IPS DF 19.7 (cell line): ENCODE results near the gene SMIM28.
"Not testable (repeated sequence)": the region's sequence is repeated elsewhere in the genome, so short reads cannot be mapped to it uniquely, and the experiment has no call there.

Experiments
- DNase-seq: peaks from one replicate; pipeline ENCODE4 v3.0.0-alpha.2; 2013; ENCODE audit warnings: low read depth, low spot score

SMIM28 gene

GRCh38 chr6:138377844-138378243 lies at the start of gene SMIM28:
TSS of gene SMIM28 (plus strand) at chr6:138377905. CDS start at chr6:138378073, 168 bp downstream.
- DNase-seq = no peak

GRCh38 chr6:138328210-138328609 lies 49.5 kb upstream of the SMIM28 start:
- DNase-seq = no peak

- DNase-seq = no peak
Measured at GRCh38 chr6:138330763-138331162, 46.9 kb upstream of the SMIM28 start.

- DNase-seq = peak; percentile 30
Measured at GRCh38 chr6:138331444-138331843, 46.3 kb upstream of the SMIM28 start.

DNA sequence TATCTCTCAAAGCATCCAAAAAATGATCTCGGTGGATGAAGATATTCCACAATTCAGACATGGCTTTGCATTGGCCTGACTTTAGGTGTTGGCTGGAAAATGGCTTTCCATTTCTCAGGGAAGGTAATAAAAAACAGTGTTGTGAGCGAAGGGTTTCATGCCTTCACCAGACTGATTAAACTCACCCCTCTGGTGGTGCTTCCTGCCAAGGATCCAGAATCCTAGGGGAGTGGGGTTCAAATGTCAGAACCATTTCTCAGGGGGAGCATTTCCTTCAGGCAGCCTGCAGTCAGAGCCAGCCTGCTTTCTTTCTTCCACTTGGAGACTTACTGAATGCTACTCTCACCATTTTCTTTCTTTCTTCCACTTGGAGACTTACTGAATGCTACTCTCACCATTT lies 45.7 kb upstream of the SMIM28 start:
- DNase-seq = peak; percentile 25

DNA sequence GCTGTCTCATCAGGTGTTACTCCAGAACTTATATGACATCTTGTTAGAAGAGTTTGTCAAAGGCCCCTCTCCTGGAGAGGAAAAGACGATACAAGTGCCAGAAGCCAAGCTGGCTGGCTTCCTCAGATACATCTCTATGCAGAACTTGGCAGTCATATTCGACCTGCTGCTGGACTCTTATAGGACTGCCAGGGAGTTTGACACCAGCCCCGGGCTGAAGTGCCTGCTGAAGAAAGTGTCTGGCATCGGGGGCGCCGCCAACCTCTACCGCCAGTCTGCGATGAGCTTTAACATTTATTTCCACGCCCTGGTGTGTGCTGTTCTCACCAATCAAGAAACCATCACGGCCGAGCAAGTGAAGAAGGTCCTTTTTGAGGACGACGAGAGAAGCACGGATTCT lies 43.7 kb upstream of the SMIM28 start:
- DNase-seq = no peak

DNA sequence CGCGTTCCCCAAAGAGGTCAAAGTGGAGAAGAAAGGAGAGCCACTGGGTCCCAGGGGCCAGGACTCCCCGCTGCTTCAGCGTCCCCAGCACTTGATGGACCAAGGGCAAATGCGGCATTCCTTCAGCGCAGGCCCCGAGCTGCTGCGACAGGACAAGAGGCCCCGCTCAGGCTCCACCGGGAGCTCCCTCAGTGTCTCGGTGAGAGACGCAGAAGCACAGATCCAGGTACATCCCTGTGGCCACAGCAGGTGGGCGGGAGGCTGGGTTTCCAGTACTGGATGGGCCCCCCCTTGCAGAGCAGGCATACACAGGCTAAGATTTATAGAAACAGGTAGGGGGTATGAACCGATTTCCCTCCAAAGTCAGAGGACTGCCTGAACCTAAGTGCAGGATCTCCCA lies 42.7 kb upstream of the SMIM28 start:
- DNase-seq = no peak

GRCh38 chr6:138336221-138336620 lies 41.5 kb upstream of the SMIM28 start:
- DNase-seq = no peak

GRCh38 chr6:138337076-138337475 lies 40.6 kb upstream of the SMIM28 start:
- DNase-seq = no peak

DNA sequence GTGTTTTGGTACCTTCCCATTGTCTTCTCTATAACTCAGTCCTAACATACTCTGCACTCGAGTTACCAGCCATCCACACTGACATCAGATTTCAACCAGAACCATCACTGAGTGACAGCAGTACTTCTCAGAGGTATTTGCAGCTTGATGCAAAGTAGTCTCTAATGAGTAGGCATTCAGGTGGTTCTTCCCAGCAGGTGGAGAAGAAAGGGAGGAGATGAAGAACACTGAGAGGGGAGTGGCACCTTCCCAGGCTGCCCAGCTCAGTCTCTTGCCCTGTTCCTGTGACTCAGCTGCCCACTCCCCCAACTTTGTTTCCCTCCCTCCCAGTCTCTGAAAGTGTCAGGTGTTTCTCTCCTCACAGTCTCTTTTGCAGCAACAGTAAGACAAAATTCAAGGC lies 38.7 kb upstream of the SMIM28 start:
- DNase-seq = peak; percentile 20

GRCh38 chr6:138341176-138341575 lies 36.5 kb upstream of the SMIM28 start:
- no peak for DNase-seq

GRCh38 chr6:138343112-138343511 lies 34.6 kb upstream of the SMIM28 start:
- no peak for DNase-seq

- DNase-seq = no peak
Measured at GRCh38 chr6:138345565-138346285, 32.0 kb upstream of the SMIM28 start.

DNA sequence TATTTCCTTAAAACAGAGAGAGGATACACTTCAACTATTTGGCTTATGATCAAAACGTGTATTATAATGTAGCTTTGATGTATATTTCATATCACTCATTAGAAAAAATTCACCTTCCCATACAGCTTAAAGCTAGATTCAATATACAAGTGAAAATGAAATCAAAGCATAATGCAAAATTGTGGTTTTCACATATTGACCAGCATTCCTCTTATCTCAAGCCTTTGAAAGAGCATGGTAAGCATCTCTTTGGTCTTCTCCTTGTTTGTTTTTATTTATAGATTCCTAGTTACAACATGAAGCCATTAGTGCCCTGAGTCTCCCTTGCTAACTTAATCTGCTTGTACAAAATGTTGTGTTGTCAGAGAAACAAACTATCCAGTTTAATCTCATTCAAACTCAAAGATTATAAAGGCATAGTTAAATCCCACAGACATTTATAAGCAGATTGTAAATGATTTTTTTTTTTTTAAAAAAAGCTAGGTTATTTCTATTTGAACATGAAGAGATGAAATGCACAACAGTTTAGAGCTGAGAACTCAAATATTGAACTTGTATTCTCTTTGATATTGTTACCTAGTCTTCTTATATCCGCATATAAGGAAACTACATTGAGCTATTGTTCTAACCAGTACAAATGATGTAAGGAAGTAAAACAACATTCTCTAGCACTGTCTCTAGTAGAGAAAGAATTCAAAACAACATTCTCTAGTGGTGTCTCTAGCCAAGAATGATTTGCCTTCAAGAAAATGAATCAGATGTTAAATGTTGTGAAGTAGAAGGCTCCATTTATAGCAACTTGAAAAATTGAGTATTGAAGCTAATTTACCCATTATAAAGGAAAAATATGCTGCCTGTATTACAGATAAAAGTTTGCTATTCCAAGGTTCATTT lies 31.2 kb upstream of the SMIM28 start:
- DNase-seq = no peak

DNA sequence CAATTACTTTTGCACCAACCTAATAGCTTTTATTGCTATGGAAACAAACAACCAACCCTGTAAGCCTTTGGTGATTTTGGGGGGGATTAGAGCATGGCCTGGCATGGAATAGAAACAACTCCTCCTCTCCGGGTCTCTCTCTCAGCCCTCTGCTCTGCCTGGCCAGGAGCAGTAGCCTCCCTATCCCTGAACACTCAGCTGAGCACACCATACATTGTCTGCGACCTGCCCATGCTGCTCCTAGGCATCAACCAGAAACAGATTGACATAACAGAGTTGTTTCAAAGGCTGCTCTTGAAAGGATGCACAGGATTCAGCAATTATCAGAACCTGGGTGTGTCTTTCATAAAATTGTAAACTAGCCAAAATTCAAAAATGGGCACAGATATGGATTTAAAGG lies 29.8 kb upstream of the SMIM28 start:
- no peak for DNase-seq

GRCh38 chr6:138349891-138350290 lies 27.8 kb upstream of the SMIM28 start:
- no peak for DNase-seq

DNA sequence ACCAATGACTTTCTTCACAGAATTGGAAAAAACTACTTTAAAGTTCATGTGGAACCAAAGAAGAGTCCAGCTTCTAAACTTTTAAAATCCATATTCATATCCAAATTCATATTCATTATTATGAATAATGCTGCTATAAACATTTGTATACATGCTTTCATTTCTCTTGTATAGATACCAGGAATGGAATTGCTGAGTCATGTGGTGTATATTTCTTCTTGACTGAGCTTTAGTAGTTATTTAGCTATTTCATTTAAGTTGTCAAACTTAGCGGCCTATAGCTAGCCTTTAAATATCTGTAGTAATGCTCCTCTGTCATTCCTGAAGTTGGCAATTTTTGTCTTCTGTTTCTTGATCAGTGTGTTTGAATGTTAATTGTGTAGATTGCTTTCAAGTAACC lies 19.8 kb upstream of the SMIM28 start:
- no peak for DNase-seq

DNA sequence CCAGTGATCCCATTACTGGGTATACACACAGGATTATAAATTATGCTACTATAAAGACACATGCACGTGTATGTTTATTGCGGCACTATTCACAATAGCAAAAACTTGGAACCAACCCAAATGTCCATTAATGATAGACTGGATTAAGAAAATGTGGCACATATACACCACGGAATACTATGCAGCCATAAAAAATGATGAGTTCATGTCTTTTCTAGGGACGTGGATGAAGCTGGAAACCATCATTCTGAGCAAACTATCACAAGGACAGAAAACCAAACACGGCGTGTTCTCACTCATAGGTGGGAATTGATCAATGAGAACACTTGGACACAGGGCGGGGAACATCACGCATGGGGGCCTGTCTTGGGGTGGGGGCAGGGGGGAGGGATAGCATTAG lies 9.0 kb upstream of the SMIM28 start:
- DNase-seq = not testable (repeated sequence)

DNA sequence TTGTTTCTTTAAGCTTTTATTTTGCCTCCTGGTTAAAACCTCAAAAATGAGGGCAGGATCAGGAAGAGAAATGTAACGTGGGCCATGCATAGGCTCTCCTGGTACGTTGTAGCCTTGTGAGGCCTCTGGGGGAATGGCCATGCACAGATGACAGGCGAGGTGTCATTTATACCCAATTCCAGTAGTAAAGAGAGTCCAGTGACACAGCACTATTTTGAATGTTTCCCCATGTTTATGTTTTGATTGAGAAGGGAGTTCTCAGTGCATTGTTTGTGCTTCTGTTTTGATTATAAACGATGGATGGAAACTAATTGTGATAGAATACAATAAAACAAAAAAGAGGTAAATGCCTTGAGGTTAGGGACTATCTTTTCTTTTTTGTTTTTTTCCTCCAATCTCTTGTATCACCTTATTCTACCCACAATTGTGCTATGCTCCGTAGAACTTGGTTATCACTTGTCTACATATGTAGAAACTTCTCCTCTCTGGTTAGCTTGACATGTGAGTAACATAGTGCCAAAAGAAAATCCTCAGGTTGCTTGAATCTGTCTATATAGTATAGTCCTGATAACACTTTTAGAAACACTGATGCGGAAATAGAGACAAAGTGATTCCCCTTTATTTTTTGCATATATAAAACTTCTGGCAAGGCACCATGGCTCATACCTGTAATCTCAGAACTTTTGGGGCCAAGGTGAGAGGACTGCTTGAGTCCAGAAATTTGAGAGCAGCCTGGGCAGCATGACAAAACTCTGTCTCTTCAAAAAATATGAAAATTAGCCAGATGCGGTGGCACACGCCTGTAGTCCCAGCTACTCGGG lies 6.9 kb upstream of the SMIM28 start:
- no peak for DNase-seq

DNA sequence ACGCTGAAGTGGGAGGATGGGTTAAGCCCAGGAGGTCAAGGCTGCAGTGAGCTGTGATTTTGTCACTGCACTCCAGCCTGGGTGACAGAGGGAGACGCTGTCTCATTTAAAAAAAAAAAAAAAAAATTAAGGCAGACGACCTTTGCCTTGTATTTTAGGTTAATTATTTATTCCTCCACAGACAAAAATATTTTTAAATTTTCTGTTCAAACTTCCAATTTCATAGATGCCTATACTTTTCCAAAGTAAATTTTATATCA lies 6.3 kb upstream of the SMIM28 start:
- no peak for DNase-seq

GRCh38 chr6:138371720-138372119 lies 6.0 kb upstream of the SMIM28 start:
- no peak for DNase-seq

GRCh38 chr6:138372711-138373463 lies 4.8 kb upstream of the SMIM28 start:
- DNase-seq = no peak
